IMR-90 (cell line): ENCODE results near the gene SMIM41. TPM values are rescaled to one million over a fixed set of nuclear protein-coding genes. Genes with fewer than 3 reads are reported as not detected.

Source experiments
- ATAC-seq: fragments of 200-7000 bp; cut with Tn5 transposase; 2 replicates; pipeline ENCODE4 v1.9.1; 2020; ENCODE audit warnings: low read depth, mild to moderate bottlenecking, moderate library complexity
- BruUV-seq: library from RNA; stranded (reverse); fragments of 400-500 nt; replicated peaks from 2 replicates; lab custom pipeline; 2021; lab: Mats Ljungman, UMichigan
- CTCF ChIA-PET: fragments of 300-600 bp; formaldehyde crosslinking; extraction: SDS; loops from one replicate; lab custom pipeline; 2021; ENCODE audit warnings: antibody characterized with exemption; lab: Yijun Ruan, JAX
- POLR2A ChIA-PET: fragments of 300-600 bp; sonication (Branson Sonifier 250); formaldehyde crosslinking; loops from one replicate; lab custom pipeline; 2022; ENCODE audit warnings: antibody characterized with exemption; ENCODE audit not compliant: unreplicated experiment; lab: Charles Lee
- DNase-seq: peaks from one replicate; pipeline ENCODE4 v3.0.0; 2013
- H2AFZ ChIP-seq: replicated peaks from 2 replicates; pipeline ENCODE3; 2013; ENCODE audit warnings: low read length, mild to moderate bottlenecking; ENCODE audit not compliant: poor library complexity
- H2AK5ac ChIP-seq: 2 replicates; pipeline ENCODE4 v1.6.1; 2013; ENCODE audit warnings: low read depth, low read length, inconsistent platforms
- H2AK9ac ChIP-seq: replicated peaks from 2 replicates; pipeline ENCODE3; 2013; ENCODE audit warnings: mild to moderate bottlenecking, low read depth, low read length, moderate library complexity; ENCODE audit not compliant: poor library complexity
- H2BK120ac ChIP-seq: 2 replicates; pipeline ENCODE4 v1.6.1; 2013; ENCODE audit warnings: low read depth, low read length, inconsistent platforms
- H2BK15ac ChIP-seq: 3 replicates; pipeline ENCODE4 v1.6.1; 2013; ENCODE audit warnings: low read depth, low read length, inconsistent platforms
- H2BK20ac ChIP-seq: 2 replicates; pipeline ENCODE4 v1.6.1; 2013; ENCODE audit warnings: low read depth, mild to moderate bottlenecking, inconsistent platforms, low read length, moderate library complexity
- H2BK5ac ChIP-seq: 2 replicates; pipeline ENCODE4 v1.6.1; 2013; ENCODE audit warnings: mild to moderate bottlenecking, low read depth, low read length, inconsistent platforms; ENCODE audit not compliant: poor library complexity, severe bottlenecking
- H3K14ac ChIP-seq: replicated peaks from 2 replicates; pipeline ENCODE4 v1.6.1; 2013; ENCODE audit warnings: low read depth, low read length, inconsistent platforms
- H3K18ac ChIP-seq: 2 replicates; pipeline ENCODE4 v1.6.1; 2013; ENCODE audit warnings: low read depth, low read length, control low read depth
- H3K23ac ChIP-seq: 2 replicates; pipeline ENCODE4 v1.6.1; 2013; ENCODE audit warnings: low read depth, low read length, inconsistent platforms
- H3K27ac ChIP-seq: 2 replicates; pipeline ENCODE4 v1.5.1; 2013; ENCODE audit warnings: mild to moderate bottlenecking, control low read depth, low read length; ENCODE audit not compliant: insufficient read depth
- H3K27me3 ChIP-seq: 2 replicates; pipeline ENCODE4 v1.6.1; 2013; ENCODE audit warnings: low read length; ENCODE audit not compliant: control insufficient read depth, insufficient read depth
- H3K36me3 ChIP-seq: 2 replicates; pipeline ENCODE4 v1.6.1; 2013; ENCODE audit warnings: low read length, mixed read lengths; ENCODE audit not compliant: control insufficient read depth, insufficient read depth
- H3K4ac ChIP-seq: 2 replicates; pipeline ENCODE4 v1.6.1; 2013; ENCODE audit warnings: low read depth, low read length, inconsistent platforms
- H3K4me1 ChIP-seq: 2 replicates; pipeline ENCODE4 v1.6.1; 2013; ENCODE audit warnings: low read length, mixed read lengths; ENCODE audit not compliant: control insufficient read depth, insufficient read depth
- H3K4me2 ChIP-seq: 2 replicates; pipeline ENCODE4 v1.6.1; 2013; ENCODE audit warnings: low read depth, mild to moderate bottlenecking, control low read depth, low read length, moderate library complexity
- H3K4me3 ChIP-seq: 2 replicates; pipeline ENCODE4 v1.5.1; 2013; ENCODE audit warnings: low read depth, mild to moderate bottlenecking, control low read depth, low read length, moderate library complexity; ENCODE audit not compliant: insufficient read depth
- H3K56ac ChIP-seq: 2 replicates; pipeline ENCODE4 v1.6.1; 2013; ENCODE audit warnings: low read length, inconsistent platforms; ENCODE audit not compliant: insufficient read depth; ENCODE audit errors: extremely low read depth
- H3K79me1 ChIP-seq, 2 experiments: 2 replicates each; pipeline ENCODE4 v1.6.1; 2013; ENCODE audit warnings: low read length in 2 of 2, inconsistent platforms in 1 of 2, low read depth in 1 of 2
- H3K9ac ChIP-seq: 2 replicates; pipeline ENCODE4 v1.6.1; 2013; ENCODE audit warnings: low read depth, low read length, control low read depth
- H3K9me1 ChIP-seq: 2 replicates; pipeline ENCODE4 v1.6.1; 2013; ENCODE audit warnings: low read length, inconsistent platforms; ENCODE audit not compliant: insufficient read depth
- H3K9me3 ChIP-seq: 2 replicates; pipeline ENCODE4 v1.6.1; 2013; ENCODE audit warnings: low read length; ENCODE audit not compliant: control insufficient read depth, insufficient read depth
- H4K20me1 ChIP-seq: 2 replicates; pipeline ENCODE4 v1.6.1; 2013; ENCODE audit warnings: low read length, inconsistent platforms; ENCODE audit not compliant: insufficient read depth
- H4K5ac ChIP-seq: 2 replicates; pipeline ENCODE4 v1.6.1; 2013; ENCODE audit warnings: mild to moderate bottlenecking, low read depth, low read length, control low read depth
- H4K8ac ChIP-seq, 2 experiments: 2 replicates each; pipeline ENCODE4 v1.6.1; 2013; ENCODE audit warnings: low read depth in 2 of 2, low read length in 2 of 2, control low read depth in 1 of 2, inconsistent platforms in 1 of 2
- H4K91ac ChIP-seq: 2 replicates; pipeline ENCODE4 v1.6.1; 2013; ENCODE audit warnings: low read depth, low read length, inconsistent platforms; ENCODE audit not compliant: insufficient read depth
- RFX5 ChIP-seq: IDR thresholded peaks from 2 replicates; pipeline ENCODE4 v1.8.0; 2012; ENCODE audit warnings: low read depth, mild to moderate bottlenecking, low read length, moderate library complexity
- SMC3 ChIP-seq: fragments of 150-350 bp; IDR thresholded peaks from 2 replicates; pipeline ENCODE4 v1.6.1; 2016; ENCODE audit warnings: low read depth, mild to moderate bottlenecking, antibody characterized with exemption, low read length, moderate library complexity
- WGBS, 2 experiments: methylation state at CpG; one replicate each; pipeline versions ENCODE4 v1.1.5 to v1.1.7; 2013; ENCODE audit warnings: missing lambda C conversion rate in 2 of 2; ENCODE audit not compliant: insufficient read length in 1 of 2; ENCODE audit errors: extremely low coverage in 2 of 2; 5-methylcytosine and 5-hydroxymethylcytosine counted together
- dilution Hi-C: fragments of 300-500 bp; cut with HindIII; formaldehyde crosslinking; loops from one replicate; pipeline ENCODE4 v1.14.3; 2018; ENCODE audit warnings: low sequenced_read_pairs; ENCODE audit not compliant: unreplicated experiment
- in situ Hi-C: fragments of 300-500 bp; cut with MboI; formaldehyde crosslinking; loops from 3 replicates; pipeline ENCODE4 v1.14.3; 2019; ENCODE audit warnings: low sequenced_read_pairs, inconsistent platforms, mixed read lengths
- intact Hi-C: fragments of 100-400 bp; cut with micrococcal nuclease; formaldehyde crosslinking; loops from 2 replicates; pipeline ENCODE4 v1.10.0; 2022
- polyA plus RNA-seq, 3 experiments: library from polyadenylated mRNA; depleted of rRNA; stranded (reverse); fragments of >200 nt; gene quantifications; 2 replicates each; pipeline ENCODE4 v1.2.3, GENCODE V29; 2012; ENCODE audit warnings: low replicate concordance in 1 of 3
- total RNA-seq: library from RNA; depleted of rRNA; stranded (reverse); fragments of >200 nt; gene quantifications from 2 replicates; pipeline ENCODE4 v1.2.3, GENCODE V29; 2012

SMIM41 gene
- total and polyA plus RNA-seq, 2 of the 4 experiments (the other 2 are of a cell fraction), result not detected

- Histone ChIP-seq H3K23ac (peak overlapping the region; percentile 77; the same call in 1 of the 2 replicates), H4K8ac (peak overlapping the region; percentile 90 to 93), H3K4me1 (peaks cover 24% of the 10 kb centered on the region), H2BK5ac (peak overlapping the region; percentile 86), H3K18ac (peak overlapping the region; percentile 70), H3K27me3 (no peaks in the 10 kb centered on the region), H2BK120ac (peak overlapping the region; percentile 89), H3K27ac (peak overlapping the region; percentile 93), H4K91ac (peak overlapping the region; percentile 95), H3K14ac (peak overlapping the region; percentile 86), H2AFZ (peak overlapping the region; percentile 76), H2BK15ac (peak overlapping the region; percentile 79; the same call in 2 of the 3 replicates), H3K4me2 (no peak overlapping the region), H3K9ac (peak overlapping the region; percentile 56), H2AK5ac (peak overlapping the region; percentile 93), H4K5ac (peak overlapping the region; percentile 86), H3K79me1 (no peaks in the 10 kb centered on the region), H3K9me1 (peaks cover 15% of the 10 kb centered on the region), H3K4me3 (no peak overlapping the region), H3K56ac (no peak overlapping the region), H2BK20ac (peak overlapping the region; percentile 86; the same call in 1 of the 2 replicates), H3K9me3 (no peaks in the 10 kb centered on the region), H3K36me3 (peaks cover 11% of the 10 kb centered on the region), H2AK9ac (peak overlapping the region; percentile 60), H3K4ac (peak overlapping the region; percentile 86), H4K20me1 (no peaks in the 10 kb centered on the region)
- CTCF ChIA-PET, result interaction anchor here (2.1 kb wide), 1 partner anchor 38 kb away, joined by 9 read pairs; no protein-coding TSS in a partner anchor
- dilution Hi-C loops, result no loop called here
- intact Hi-C loops, result no loop called here
- BruUV-seq, result no TSS peak
- 75% methylated on average over 15 of the region's 20 CpGs; no CpG with 5 or more reads in 1 of the 2 experiments for WGBS, 2 experiments
- POLR2A ChIA-PET, result no interaction called here
- no peak for DNase-seq
- no peak for ATAC-seq
- in situ Hi-C loops, result no loop called here
- no peak for TF ChIP-seq RFX5
- TF ChIP-seq SMC3, result no peak
These were observed 16.2 kb upstream of the SMIM41 start for GRCh38 chr12:52063082-52063924.
